Measurements from ENCODE around the gene NAAA.
A peak's percentile ranks its signal among the peaks of the same experiment; 100 is the strongest.
"Not testable (repeated sequence)": the region's sequence is repeated elsewhere in the genome, so short reads cannot be mapped to it uniquely, and the experiment has no call there.

Gene NAAA

DNA sequence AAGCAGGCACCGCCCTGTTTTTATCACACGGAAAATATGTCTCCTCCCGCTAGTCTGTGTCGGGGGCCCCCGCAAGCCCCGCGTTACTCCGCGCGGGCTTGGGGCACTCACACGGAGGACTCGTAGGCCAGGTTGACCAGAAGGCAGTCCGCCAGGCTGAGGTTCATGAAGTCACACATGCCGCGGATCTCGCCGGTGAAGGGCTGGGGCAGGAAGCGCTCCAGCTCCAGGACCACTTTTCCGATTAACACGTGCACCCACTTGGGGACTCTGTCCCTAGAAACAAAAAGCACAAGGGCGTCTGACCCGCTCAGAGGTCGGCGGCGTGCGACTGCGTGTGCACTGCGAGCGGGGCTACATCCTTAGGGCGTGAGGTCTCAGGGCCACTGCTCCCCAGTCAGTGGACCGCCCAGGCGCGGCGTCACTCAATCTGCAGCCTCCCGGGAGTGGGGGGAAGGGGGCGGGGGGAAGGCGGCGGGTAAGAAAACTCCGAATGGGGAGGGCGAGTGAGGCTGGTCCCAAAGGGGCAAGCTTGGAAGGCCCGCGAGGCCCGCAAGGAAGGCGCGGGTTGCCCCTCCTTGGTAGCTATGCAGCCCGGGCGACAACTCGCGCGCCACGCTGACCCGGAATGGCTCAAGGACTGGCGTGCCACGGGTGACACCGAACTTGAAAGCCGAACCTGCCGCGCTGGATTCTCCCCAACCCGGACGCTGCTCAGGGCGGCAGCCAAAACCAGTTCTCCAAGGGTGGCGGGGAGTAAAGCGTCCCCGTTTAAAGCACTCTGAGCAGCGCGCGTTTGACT is 722 bp downstream of the NAAA start:
- TF ChIP-seq, protein P1, sequence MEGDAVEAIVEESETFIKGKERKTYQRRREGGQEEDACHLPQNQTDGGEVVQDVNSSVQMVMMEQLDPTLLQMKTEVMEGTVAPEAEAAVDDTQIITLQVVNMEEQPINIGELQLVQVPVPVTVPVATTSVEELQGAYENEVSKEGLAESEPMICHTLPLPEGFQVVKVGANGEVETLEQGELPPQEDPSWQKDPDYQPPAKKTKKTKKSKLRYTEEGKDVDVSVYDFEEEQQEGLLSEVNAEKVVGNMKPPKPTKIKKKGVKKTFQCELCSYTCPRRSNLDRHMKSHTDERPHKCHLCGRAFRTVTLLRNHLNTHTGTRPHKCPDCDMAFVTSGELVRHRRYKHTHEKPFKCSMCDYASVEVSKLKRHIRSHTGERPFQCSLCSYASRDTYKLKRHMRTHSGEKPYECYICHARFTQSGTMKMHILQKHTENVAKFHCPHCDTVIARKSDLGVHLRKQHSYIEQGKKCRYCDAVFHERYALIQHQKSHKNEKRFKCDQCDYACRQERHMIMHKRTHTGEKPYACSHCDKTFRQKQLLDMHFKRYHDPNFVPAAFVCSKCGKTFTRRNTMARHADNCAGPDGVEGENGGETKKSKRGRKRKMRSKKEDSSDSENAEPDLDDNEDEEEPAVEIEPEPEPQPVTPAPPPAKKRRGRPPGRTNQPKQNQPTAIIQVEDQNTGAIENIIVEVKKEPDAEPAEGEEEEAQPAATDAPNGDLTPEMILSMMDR (IDR thresholded peaks at IDR 0.05; ENCODE audit: low read depth, low read length) = no peak
- no peak for TF ChIP-seq EZH2phosphoT487 (IDR thresholded peaks at IDR 0.05; ENCODE audit: low read depth)
- Histone ChIP-seq H3K27ac (ENCODE audit: low read length) (peak overlapping the region; percentile 77), H3K9ac (ENCODE audit: low read length) (peak overlapping the region; percentile 95)

DNA sequence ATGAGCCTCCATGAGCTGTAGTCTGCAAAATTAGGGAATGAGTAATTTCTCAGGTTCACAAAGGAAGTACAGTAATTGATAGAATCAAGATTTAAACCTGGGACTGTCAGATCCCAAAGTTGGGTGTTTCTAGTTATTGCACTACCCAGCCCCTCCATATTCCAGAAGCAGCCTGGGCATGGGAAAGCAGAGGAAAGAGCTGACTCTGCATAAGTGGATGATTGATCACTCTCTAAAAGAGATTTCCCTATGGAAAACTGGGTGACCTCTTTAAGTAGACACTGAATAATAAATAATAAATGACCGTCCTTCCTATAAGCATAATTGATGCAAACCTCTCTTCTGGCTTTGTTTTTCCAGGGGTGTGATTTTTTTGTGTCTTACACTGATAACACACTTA is 5.2 kb downstream of the NAAA start:
- Histone ChIP-seq H3K27ac (ENCODE audit: low read length) (no peak overlapping the region), H3K4me3 (ENCODE audit: low read length) (no peak overlapping the region), H3K27me3 (ENCODE audit: low read depth, low read length) (no peaks in the 10 kb centered on the region), H3K79me2 (ENCODE audit: low read length) (peaks cover 21% of the 10 kb centered on the region), H3K36me3 (replicated peaks; ENCODE audit: low read depth, low read length) (peaks cover 47% of the 10 kb centered on the region), H3K9ac (ENCODE audit: low read length) (no peak overlapping the region), H3K4me2 (ENCODE audit: low read length) (no peak overlapping the region), H3K9me3 (ENCODE audit: insufficient read depth, low read length) (no peaks in the 10 kb centered on the region), H3K4me1 (ENCODE audit: low read length) (peaks cover 10% of the 10 kb centered on the region), H4K20me1 (ENCODE audit: insufficient read depth, low read length) (no peaks in the 10 kb centered on the region), H2AFZ (ENCODE audit: low read depth, low read length) (no peak overlapping the region)
- no peak for TF ChIP-seq EZH2phosphoT487 (IDR thresholded peaks at IDR 0.05; ENCODE audit: low read depth)
- TF ChIP-seq, protein P1 (IDR thresholded peaks at IDR 0.05; ENCODE audit: low read depth, low read length) = no peak

More for the DNA sequence above, 722 bp downstream of the NAAA start:
- no peaks in the 10 kb centered on the region for H3K9me3 ChIP-seq (ENCODE audit: insufficient read depth, low read length)
- peaks cover 33% of the 10 kb centered on the region for H3K4me1 ChIP-seq (ENCODE audit: low read length)
- H3K79me2 ChIP-seq (ENCODE audit: low read length) = peaks cover 21% of the 10 kb centered on the region
- H3K27me3 ChIP-seq (ENCODE audit: low read depth, low read length) = no peaks in the 10 kb centered on the region
- H4K20me1 ChIP-seq (ENCODE audit: insufficient read depth, low read length) = no peaks in the 10 kb centered on the region
- H3K4me2 ChIP-seq (ENCODE audit: low read length) = peak overlapping the region; percentile 92
- peaks cover 38% of the 10 kb centered on the region for H3K36me3 ChIP-seq (replicated peaks; ENCODE audit: low read depth, low read length)
- peak overlapping the region; percentile 95 for H3K4me3 ChIP-seq (ENCODE audit: low read length)
- H2AFZ ChIP-seq (ENCODE audit: low read depth, low read length) = peak overlapping the region; percentile 88

DNA sequence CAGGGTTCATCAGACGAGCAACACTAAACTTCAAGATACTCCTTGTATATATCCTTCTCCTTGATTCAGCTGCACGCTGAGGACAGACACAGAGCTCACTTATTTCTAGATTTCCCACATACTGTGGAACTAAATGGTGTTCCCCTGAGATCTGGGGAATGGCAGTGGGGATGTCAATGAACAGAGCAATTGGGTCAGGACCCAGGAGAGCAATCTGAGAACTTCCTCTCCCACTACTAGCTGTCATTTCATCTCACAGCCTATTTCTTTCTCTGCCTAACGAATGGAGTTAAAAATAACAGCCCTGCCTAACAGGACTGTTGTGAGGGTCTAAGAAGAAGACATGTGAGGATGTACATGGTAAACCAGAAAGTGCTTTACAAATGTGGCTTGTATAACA is 10.7 kb downstream of the NAAA start:
- Histone ChIP-seq H3K27me3 (ENCODE audit: low read depth, low read length) (no peaks in the 10 kb centered on the region), H3K4me2 (ENCODE audit: low read length) (no peak overlapping the region), H3K9me3 (ENCODE audit: insufficient read depth, low read length) (no peaks in the 10 kb centered on the region), H4K20me1 (ENCODE audit: insufficient read depth, low read length) (no peaks in the 10 kb centered on the region), H3K4me3 (ENCODE audit: low read length) (no peak overlapping the region), H3K27ac (ENCODE audit: low read length) (no peak overlapping the region), H3K9ac (ENCODE audit: low read length) (no peak overlapping the region), H3K36me3 (replicated peaks; ENCODE audit: low read depth, low read length) (peaks cover 44% of the 10 kb centered on the region), H3K4me1 (ENCODE audit: low read length) (no peaks in the 10 kb centered on the region), H3K79me2 (ENCODE audit: low read length) (no peaks in the 10 kb centered on the region), H2AFZ (ENCODE audit: low read depth, low read length) (no peak overlapping the region)
- no peak for TF ChIP-seq EZH2phosphoT487 (IDR thresholded peaks at IDR 0.05; ENCODE audit: low read depth)
- TF ChIP-seq, protein P1 (IDR thresholded peaks at IDR 0.05; ENCODE audit: low read depth, low read length) = no peak

DNA sequence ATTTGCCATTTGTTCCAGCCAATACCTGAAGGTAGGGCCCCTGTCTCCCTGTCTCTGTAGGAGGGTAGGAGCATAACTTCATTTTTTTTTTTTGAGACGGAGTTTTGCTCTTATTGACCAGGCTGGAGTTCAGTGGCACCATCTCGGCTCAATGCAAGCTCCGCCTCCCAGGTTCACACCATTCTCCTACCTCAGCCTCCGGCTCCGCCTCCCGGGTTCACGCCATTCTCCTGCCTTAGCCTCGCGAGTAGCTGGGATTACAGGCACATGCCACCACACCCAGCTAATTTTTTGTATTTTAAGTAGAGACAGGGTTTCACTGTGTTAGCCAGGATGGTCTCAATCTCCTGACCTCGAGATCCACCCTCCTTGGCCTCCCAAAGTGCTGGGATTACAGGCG is 15.9 kb downstream of the NAAA start:
- not testable (repeated sequence) for H3K9ac ChIP-seq (ENCODE audit: low read length); H3K9me3 ChIP-seq (ENCODE audit: insufficient read depth, low read length); H3K27me3 ChIP-seq (ENCODE audit: low read depth, low read length); H3K4me2 ChIP-seq (ENCODE audit: low read length); H3K4me3 ChIP-seq (ENCODE audit: low read length); H3K27ac ChIP-seq (ENCODE audit: low read length); H2AFZ ChIP-seq (ENCODE audit: low read depth, low read length); H4K20me1 ChIP-seq (ENCODE audit: insufficient read depth, low read length); H3K4me1 ChIP-seq (ENCODE audit: low read length); H3K79me2 ChIP-seq (ENCODE audit: low read length)
- H3K36me3 ChIP-seq (replicated peaks; ENCODE audit: low read depth, low read length) = peaks cover 55% of the 10 kb centered on the region
